Suppressor macrophage treated with lipopolysaccharide for 1 hour (primary cell): Measurements from ENCODE around the gene HYLS1.
"Not testable (repeated sequence)": the region's sequence is repeated elsewhere in the genome, so short reads cannot be mapped to it uniquely, and the experiment has no call there.

Source experiments
- DNase-seq, 3 donors: peaks; one replicate each; pipeline ENCODE4 v3.0.0-alpha.2; 2020 to 2022

HYLS1 gene

DNA sequence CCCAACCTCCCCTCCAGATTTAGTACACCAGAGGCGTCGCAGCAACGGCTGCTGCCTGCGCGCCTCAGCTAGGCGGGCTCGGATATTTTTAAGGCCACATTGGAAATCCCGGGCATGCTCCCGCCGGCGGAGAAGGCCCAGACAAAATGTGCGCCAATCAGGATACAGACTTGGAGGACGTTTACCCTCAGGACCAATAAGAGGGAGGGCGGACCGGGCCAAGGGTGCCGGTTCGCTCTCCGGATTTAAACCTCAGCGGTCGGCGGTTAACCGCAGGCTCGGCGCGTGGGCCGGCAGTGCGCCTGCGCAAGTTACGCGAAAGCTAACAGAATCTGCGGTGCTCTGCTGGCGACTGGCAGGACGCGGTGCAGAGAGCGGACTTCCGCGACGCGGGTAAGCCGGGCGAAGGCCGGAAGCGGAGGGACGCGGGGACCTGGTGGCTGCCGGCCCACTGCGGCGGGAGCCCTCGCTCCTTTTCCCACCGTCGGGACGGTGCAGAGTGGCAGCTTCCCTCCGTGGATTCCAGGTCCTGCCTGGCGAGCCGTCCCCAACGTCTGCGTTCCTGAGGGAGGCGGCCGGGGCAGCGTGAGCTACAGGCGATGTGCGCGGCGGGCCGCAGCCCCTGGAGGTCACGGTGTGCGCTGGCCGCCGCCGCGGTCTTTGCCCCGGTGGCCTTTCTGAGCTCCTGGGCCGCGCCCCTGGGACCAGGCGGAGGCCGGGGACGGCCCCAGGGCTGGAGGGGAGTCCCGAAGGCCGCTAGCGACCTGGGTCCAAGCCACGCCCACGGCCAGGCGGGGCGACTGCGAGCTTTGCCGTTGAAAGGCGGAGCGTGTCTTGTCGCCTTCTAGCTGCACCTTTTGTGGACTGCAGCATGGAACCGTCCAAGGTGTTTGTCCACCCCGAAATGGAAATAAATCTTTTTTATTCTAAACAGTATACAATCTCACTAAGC, at the start of gene HYLS1:
HYLS1 (plus strand) TSS at position 296 of the 952 bp plus-strand sequence. CDS start 11,701 bp downstream, outside the sequence.
- peak; percentile 98 for DNase-seq

DNA sequence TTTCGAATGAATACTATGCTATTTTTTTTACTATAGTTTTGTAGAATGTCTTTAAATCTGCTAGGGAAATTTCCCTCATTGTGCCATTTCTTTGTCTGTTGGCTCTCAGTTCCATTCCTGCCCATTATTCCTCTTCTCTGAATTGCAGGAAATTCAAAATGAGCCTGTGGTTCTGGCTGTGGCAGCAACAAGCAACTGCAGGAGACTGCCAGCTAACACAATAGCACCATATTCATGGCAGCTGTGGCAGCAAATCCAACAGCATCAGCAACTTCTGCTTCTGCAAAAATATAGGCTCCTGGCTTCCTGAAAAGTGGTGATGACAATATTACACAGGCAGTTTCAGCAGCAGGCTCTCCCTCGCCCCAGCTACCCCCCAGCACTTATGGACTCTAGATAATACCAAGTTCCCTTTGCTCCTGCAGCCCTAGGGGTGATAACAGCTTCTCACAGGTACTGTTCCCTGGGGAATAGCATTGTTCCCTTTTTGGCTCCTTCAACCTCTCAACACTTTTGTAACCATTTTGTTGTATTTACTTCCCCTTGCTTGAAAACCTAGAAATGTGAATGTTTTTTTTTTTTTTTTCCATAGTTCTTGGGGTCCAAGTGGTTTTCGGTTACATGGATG, 45.0 kb upstream of the HYLS1 start:
- peak in 2 of 3 donors; percentile 4 to 21 for DNase-seq

- DNase-seq: no peak
These were observed 41.3 kb upstream of the HYLS1 start for GRCh38 chr11:125846188-125846587.

GRCh38 chr11:125857670-125858069, 29.8 kb upstream of the HYLS1 start:
- DNase-seq: not testable (repeated sequence)

GRCh38 chr11:125862786-125863185, 24.7 kb upstream of the HYLS1 start:
- DNase-seq: not testable (repeated sequence)

GRCh38 chr11:125865354-125865753, 22.1 kb upstream of the HYLS1 start:
- DNase-seq: not testable (repeated sequence)

DNA sequence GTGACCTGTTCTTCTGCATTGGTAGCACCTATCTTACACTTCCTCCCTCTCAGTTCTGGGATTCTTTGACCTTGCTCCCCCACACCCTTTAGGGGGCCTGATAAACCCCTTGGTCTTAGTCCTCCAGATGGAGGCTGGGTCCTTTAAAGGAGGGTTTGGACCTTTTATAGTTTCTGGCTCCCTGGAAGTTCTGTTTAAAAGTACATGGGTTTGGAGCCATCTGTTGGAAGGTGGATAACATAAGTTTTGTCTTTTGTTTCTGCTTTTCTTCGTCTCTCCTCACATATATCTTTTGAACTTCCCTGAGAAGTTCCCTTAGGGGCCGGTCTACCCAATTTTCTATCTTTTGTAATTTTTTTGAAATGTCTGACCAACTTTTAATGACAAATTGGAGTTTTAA, 17.9 kb upstream of the HYLS1 start:
- DNase-seq: no peak

GRCh38 chr11:125871391-125872137, 15.9 kb upstream of the HYLS1 start:
- peak in 2 of 3 donors; percentile 11 to 35 for DNase-seq

DNA sequence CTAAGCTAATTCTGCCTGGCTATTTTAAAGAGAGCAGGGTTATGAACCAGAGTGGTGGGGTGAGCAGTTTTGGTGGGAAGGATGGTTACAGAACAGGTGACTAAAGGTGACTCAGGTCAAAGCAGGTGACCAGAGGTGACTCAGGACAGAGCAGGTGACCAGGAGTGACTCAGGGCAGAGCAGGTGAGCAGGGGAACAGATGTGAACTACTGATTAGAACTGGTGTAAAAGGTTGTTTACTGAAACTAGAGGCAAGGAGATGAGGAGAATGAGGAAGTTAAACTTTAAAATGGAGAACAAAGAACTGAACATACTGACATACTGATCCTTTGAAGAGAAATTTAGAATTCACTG, 15.4 kb upstream of the HYLS1 start:
- no peak for DNase-seq

DNA sequence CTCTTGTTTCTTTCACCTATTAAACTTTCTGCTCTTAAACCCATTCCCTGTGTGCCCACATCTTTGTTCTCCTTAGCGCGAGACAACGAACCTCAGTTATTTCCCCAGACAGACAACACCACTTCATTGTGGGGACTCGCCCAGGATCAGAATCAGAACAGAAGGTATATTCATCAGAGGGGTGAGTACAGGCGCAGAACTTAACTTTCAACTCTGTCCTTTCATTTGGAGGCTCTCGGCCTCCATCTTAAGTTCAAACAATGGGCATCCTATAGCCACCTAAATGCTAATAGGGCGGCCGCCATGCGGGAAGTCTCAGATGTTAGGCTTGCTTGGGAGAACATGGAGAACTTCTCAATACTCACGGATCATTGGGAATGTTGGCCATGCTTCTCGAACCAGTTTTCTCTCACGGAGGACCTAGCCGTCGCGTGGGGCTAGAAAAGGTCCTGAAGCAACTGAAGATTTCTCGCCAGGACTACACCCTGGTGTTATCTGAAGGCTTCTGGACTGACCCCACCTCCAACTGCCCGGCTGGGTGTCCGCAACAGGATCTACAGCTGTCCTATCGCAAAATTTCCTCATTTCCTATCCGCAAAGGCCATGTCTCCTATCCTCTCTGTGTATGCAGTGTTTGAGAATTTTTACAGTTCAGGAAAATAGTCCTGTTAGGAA, 13.4 kb upstream of the HYLS1 start:
- no peak for DNase-seq

DNA sequence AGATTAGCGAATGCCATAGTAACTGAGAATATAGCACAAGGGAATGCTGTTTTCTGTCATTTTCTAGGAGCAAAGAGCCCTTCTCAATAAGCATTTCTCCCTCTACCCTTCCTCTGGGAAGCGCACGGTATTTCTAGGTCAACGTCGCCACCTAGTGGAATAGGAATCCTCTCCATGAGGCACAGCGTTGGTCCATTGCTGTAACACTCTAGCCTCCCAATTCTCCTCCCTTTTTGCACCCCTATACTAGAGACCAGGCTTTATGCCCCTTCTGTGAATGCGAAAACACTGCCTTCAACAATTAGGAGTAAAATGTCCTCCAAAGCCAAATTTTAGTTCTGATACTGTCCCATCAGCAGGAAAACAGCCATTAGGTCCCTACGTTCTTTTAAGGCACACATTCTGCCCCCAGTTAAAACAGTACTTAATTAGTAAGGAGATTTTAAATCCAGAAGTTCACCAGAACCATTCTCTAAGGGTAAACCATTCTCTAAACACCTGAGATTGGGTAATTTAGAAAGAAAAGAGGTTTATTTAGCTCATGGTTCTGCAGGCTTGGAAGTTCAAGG, 12.8 kb upstream of the HYLS1 start:
- peak; percentile 73 to 78 (median 78) for DNase-seq

DNA sequence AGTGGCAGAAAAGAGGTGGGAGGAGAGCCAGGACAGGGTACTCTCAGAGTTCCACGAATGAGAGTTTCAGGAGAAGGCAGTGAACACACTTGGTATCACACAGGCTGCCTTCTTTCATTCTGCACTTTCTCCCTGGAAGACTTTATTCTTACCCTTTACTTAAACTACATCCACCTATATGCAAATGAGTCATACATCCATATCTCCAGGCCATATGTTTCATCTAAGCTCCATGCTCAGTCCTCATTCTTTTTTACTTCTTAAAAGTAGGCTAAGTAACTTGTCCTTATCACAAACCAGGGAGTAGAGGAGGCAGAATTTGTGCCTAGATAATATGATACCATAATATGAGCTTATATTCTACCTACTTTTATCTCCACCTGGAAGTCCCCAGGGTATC, 6.2 kb upstream of the HYLS1 start:
- no peak for DNase-seq

DNA sequence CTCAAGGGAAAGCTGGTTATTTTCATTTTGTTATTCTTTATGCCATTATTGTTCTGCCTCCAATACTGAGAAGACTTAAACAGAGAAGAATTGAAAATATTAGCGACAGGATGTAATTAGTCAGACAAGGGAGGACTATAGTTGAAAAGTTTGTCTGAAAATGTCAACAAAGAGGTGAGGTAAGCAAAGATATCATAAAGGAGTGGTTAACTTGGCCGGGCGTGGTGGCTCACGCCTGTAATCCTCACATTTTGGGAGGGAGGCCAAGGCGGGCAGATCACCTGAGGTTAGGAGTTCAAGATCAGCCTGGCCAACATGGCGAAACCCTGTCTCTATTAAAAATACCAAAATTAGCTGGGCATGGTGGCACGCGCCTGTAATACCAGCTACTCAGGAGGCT, 4.1 kb upstream of the HYLS1 start:
- no peak for DNase-seq

DNA sequence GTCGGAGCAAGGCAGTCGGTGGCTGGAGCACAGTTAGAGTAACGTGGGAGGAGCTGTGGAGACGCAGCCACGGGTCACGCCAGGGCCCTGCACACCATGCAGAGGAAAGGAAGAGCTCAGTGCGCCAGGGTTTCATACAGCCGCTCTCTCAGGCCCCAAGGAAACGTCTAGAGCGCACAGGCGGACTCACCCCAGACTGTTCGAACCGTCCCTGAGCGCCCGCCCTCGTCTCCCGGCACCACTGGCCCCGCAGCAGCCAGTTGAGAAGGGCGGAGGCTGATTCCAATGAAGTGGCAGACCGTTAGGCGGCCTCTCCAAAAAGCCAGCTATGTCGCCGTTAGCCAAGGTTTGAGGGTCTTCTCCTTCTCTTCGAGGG, 483 bp upstream of the HYLS1 start:
- DNase-seq: peak in 2 of 3 donors; percentile 37 to 39

- DNase-seq: no peak
These were observed 3.1 kb downstream of the HYLS1 start for GRCh38 chr11:125890447-125891100.

GRCh38 chr11:125892071-125892470, 4.6 kb downstream of the HYLS1 start:
- DNase-seq: no peak

- no peak for DNase-seq
These were observed 5.5 kb downstream of the HYLS1 start for GRCh38 chr11:125892994-125893393.

DNA sequence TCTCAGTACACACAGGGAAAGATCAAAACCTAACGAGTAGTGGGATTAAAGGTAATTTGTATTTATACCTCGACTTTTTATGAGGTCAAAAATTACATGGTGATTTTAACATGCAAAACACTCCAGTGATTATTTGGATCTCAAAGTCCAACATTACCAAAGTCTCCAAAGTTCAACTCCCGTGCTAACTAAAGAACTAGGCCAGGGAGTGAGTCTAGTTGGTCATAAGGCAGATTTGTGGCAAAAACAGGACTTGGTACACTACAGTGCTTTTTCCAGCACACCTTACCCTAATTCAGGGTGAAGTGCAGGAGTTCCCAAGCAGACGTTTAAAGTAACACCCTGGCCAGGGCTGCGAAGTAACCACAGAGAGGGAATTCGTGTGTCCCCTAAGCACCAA, 14.4 kb downstream of the HYLS1 start:
- DNase-seq: no peak

DNA sequence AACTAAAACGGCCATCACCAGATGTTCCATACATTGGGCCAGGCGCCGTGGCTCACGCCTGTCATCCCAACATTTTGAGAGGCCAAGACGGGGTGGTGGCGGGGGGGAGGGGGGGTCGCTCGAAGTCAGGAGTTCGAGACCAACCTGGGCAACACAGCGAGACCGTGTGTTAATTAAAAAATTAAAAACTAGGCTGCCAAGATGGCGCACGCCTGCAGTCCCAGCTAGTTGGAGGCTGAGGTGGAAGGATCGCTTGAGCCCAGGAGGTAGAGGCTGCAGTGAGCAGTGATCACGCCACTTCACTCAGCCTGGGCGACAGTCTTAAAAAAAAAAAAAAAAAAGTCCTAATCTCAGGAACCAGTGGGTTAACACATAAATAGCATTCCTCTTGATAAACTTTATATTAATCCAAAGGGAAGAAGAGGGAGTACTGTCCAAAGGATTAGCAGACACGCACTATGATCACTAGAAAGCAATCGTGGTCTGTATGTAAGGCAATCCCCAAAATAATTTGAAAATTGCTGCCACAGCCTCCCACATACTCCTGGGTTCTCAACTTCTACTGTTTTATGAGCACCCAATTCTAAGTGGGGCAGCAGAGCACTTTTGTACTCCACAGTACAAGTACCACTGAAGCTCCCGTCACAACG, 14.9 kb downstream of the HYLS1 start:
- DNase-seq: peak in 1 of 3 donors; percentile 4

GRCh38 chr11:125902927-125903710, 15.7 kb downstream of the HYLS1 start, which contains the start of gene PUS3:
Gene PUS3, minus strand, starts transcription at chr11:125903206. Its CDS starts 6,922 bp downstream, at chr11:125896284.
- DNase-seq: peak; percentile 93 to 95 (median 95)
